IPS-18c (cell line): ENCODE data around the gene BICDL2.
"Not testable (repeated sequence)": the region's sequence is repeated elsewhere in the genome, so short reads cannot be mapped to it uniquely, and the experiment has no call there.

Experiments
- H3K4me3 ChIP-seq: 2 replicates; pipeline ENCODE4 v1.7.0; 2013; ENCODE audit warnings: low read depth, mild to moderate bottlenecking, low read length, moderate library complexity; ENCODE audit not compliant: insufficient read depth
- H3K9me3 ChIP-seq: one replicate; pipeline ENCODE4 v1.6.1; 2013; ENCODE audit warnings: mild to moderate bottlenecking, low read length, moderate library complexity; ENCODE audit not compliant: control insufficient read depth, insufficient read depth

BICDL2 gene

GRCh38 chr16:3036726-3037315, at the start of gene BICDL2:
TSS of gene BICDL2 (minus strand) at chr16:3036944. CDS start at chr16:3035496, 1,448 bp downstream.
- H3K9me3 ChIP-seq, result no peaks in the 10 kb centered on the region
- peak within 1 kb of the TSS; percentile 59; the same call in 1 of the 2 replicates for H3K4me3 ChIP-seq

GRCh38 chr16:3085868-3086595, 49.3 kb upstream of the BICDL2 start:
- H3K9me3 ChIP-seq, result no peaks in the 10 kb centered on the region
- no peak overlapping the region for H3K4me3 ChIP-seq

GRCh38 chr16:3084969-3085670, 48.4 kb upstream of the BICDL2 start:
- H3K4me3 ChIP-seq, result no peak overlapping the region
- peaks cover 2% of the 10 kb centered on the region for H3K9me3 ChIP-seq

- H3K9me3 ChIP-seq, result peaks cover 2% of the 10 kb centered on the region
These were observed 47.7 kb upstream of the BICDL2 start for GRCh38 chr16:3084491-3084890.

GRCh38 chr16:3083408-3083807, 46.7 kb upstream of the BICDL2 start:
- H3K4me3 ChIP-seq, H3K9me3 ChIP-seq: not testable (repeated sequence)

More at GRCh38 chr16:3084491-3084890, 47.7 kb upstream of the BICDL2 start:
- no peak overlapping the region for H3K4me3 ChIP-seq

- not testable (repeated sequence) for H3K4me3 ChIP-seq, H3K9me3 ChIP-seq
These were observed 45.2 kb upstream of the BICDL2 start for GRCh38 chr16:3081957-3082356.

DNA sequence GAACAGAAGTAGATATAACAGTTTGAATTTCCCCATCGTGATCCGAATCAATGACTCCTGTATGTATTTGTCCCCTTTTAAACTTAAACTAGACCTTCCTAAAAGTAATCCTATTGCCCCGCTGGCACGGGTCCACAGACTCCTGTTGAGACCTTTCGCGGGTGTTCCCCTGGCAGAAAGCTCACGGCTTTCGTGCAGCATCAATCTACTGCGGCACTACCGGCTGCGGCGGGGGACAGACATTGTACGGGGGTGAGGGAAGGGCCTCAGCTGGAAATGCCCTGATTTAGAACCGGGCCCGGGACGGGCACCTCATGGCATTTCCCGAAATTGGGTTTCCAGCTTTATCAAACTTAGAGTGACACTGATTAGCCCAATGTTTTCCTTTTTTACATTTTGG, 43.3 kb upstream of the BICDL2 start:
- Histone ChIP-seq H3K9me3 (peaks cover 2% of the 10 kb centered on the region), H3K4me3 (no peak overlapping the region)

DNA sequence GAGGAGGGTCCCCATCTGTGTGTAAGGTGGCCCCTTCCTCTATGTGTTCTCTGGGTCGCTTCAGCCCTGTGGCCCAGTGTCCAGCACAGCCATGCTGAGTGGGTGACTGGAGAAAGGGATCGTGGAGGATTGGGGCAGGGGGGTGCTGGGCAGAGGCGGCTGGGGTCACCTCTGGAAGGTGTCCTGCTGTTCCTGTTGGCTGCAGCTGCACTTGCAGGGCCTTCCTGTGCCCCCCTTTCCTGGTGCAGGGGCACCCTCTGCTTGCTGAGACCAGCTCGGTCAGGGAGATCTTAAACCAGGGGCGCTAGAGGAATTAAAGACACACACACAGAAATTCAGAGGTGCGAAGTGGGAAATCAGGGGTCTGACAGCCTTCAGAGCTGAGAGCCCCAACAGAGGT, 39.8 kb upstream of the BICDL2 start:
- H3K9me3 ChIP-seq, result peaks cover 2% of the 10 kb centered on the region
- no peak overlapping the region for H3K4me3 ChIP-seq

- H3K4me3 ChIP-seq, H3K9me3 ChIP-seq: not testable (repeated sequence)
These were observed 39.2 kb upstream of the BICDL2 start for GRCh38 chr16:3075946-3076345.

DNA sequence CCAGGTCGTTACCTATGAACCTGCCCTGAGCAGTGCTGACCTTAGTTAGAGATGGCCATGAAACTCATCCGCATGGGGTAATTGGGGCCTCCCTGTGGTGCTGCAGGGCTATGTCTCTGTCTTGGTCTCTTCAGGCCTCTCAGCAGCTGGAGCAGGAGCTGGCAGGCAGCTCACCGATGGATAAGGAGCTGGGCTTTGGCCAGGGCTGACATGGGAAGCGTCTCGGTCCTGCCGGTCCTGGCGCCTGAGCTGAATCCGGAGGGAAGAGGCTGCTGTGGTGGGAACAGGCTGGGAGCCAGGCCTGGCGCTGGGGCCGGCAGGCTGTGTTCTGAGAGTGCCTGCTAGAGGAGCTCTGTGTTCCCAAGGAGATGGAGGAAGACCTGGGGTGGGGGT, 38.8 kb upstream of the BICDL2 start:
- no peaks in the 10 kb centered on the region for H3K9me3 ChIP-seq
- H3K4me3 ChIP-seq, result no peak overlapping the region

DNA sequence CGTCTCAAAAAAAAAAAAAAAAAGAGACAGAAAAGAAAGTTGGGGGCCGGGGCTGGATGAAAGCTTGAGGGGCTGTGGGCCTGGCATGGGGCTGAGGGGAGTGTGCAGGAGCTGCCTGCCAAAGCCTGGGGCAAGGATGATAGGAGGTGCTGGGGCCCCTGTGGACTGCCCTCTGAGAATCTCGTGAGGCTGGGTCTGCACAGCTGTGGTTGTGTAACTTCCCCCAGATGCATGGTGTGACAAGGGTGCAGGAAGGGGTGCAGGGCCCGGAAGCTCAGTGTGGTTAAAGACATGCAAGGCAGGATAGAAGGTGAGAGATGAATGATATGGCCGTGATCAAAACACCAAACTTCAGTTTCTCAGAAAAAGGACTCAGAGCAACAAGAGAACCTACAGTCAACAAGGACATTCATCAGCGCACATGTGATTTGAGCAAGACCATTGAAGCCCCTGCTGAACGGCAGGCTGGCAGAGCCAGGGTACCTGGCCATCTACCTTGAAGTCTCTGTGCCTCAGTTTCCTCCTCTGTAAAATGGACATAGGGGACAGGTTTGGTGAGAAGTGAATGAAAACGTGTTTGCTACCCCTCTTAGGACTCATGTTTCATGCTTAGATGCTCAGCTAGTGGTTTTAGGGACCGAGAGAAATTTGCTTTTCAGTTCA, 38.2 kb upstream of the BICDL2 start:
- Histone ChIP-seq H3K4me3 (no peak overlapping the region), H3K9me3 (no peaks in the 10 kb centered on the region)

GRCh38 chr16:3073448-3073847, 36.7 kb upstream of the BICDL2 start:
- Histone ChIP-seq H3K9me3 (no peaks in the 10 kb centered on the region), H3K4me3 (no peak overlapping the region)

DNA sequence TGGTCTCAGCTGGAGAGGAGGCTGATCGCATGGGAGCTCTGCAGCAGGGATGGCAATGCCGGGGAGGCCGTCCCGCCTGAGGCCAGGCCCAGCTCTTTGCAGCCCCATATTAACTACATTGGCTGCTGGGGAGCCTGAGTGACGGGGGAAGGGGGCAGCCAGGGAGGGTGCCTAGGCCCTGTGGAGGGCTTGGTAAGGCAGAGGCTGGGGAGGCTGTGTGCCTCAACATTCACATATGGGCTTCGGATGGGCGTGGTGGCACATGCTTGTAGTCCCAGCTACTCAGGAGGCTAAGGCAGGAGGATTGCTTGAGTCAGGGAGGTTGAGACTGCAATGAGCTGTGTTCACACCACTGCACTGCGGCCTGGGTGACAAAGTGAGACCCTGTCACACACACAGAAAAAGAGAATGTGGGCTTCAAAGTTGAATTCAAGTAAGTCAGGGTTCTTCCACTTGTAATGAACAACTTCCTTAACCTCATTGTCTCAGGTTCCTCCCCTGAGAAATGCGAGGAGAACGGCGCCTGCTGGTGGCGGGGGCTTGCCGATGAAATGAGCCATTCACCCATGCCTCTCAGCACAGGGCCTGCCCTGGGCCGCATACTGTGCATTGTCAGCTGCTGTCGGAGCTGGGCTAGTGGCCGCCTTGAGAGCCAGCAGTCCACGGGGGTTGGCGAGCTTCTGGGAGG, 36.0 kb upstream of the BICDL2 start:
- H3K4me3 ChIP-seq, H3K9me3 ChIP-seq: not testable (repeated sequence)

DNA sequence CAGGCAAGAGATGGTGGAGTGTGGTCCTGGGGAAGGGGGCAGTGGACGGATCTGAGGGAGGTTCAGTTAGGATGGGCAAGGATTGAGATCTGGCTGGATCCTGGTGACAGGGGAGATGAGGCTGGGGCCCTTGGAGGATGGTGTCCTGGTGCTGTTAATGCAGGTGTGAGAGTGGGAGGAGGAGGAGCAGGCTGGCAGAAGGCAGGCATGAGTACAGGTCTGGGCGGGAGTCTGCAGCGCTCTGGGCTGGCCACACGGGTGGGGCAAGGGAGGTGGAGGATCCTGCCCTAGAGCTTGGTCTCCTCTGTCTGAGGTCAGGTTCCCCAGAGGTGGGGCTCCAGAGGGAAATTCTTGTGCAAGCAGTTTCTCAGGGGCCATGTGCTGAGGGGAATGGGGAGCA, 35.4 kb upstream of the BICDL2 start:
- H3K4me3 ChIP-seq, result not testable (repeated sequence)

DNA sequence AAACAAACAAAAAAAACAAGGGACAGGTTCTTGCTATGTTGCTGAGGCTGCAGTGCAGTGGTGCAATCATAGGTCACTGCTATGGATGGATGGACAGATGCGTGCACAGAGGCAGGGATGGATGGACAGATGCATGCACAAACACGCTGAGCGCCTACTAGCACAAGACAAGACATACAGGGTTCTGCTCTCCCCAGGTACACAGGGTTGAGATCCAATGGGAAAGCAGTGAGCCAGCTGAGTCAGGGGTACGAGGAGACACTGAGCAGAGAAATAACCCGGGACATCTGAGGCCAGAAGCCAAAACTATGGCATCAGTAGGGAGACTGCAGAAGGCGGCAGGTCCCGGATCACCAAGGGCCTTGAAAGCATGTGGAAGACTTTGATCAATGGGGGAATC, 34.9 kb upstream of the BICDL2 start:
- H3K9me3 ChIP-seq, result no peaks in the 10 kb centered on the region

More for the DNA sequence above, 35.4 kb upstream of the BICDL2 start:
- not testable (repeated sequence) for H3K9me3 ChIP-seq

GRCh38 chr16:3070608-3071111, 33.9 kb upstream of the BICDL2 start:
- H3K4me3 ChIP-seq, result no peak overlapping the region
- no peaks in the 10 kb centered on the region for H3K9me3 ChIP-seq

More for the DNA sequence above, 34.9 kb upstream of the BICDL2 start:
- H3K4me3 ChIP-seq, result no peak overlapping the region

DNA sequence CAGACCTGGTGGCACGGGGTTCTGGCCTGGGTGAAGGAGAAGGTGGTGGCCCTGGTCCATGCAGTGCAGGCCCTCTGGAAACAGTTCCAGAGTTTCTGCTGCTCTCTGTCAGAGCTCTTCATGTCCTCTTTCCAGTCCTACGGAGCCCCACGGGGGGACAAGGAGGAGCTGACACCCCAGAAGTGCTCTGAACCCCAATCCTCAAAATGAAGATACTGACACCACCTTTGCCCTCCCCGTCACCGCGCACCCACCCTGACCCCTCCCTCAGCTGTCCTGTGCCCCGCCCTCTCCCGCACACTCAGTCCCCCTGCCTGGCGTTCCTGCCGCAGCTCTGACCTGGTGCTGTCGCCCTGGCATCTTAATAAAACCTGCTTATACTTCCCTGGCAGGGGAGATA, 32.4 kb upstream of the BICDL2 start:
- H3K9me3 ChIP-seq, H3K4me3 ChIP-seq: not testable (repeated sequence)
